GM23338 (cell line): ENCODE data around the gene GAGE12G. TPM values are rescaled to one million over a fixed set of nuclear protein-coding genes. Genes with fewer than 3 reads are reported as not detected.

Source experiments
- ATAC-seq: fragments of 200-7000 bp; cut with Tn5 transposase; 3 replicates; pipeline ENCODE4 v1.9.1; 2020
- DNase-seq: peaks from one replicate; pipeline ENCODE4 v3.0.0-alpha.2; 2015; ENCODE audit warnings: low spot score
- H2AFZ ChIP-seq: fragments of 200-600 bp; sonication (generic); 2 replicates; pipeline ENCODE4 v1.8.0; 2016; ENCODE audit warnings: antibody characterized with exemption, mild to moderate bottlenecking, moderate library complexity
- H3F3A ChIP-seq: fragments of 200-600 bp; sonication (generic); replicated peaks from 2 replicates; pipeline ENCODE4 v1.8.0; 2017; ENCODE audit warnings: antibody characterized with exemption, mixed run types, low read depth
- H3K27ac ChIP-seq: fragments of 200-600 bp; sonication (generic); 2 replicates; pipeline ENCODE4 v1.6.1; 2016; ENCODE audit warnings: low read depth
- H3K27me3 ChIP-seq: fragments of 200-600 bp; sonication (generic); 2 replicates; pipeline ENCODE4 v1.8.0; 2016; ENCODE audit warnings: mild to moderate bottlenecking, mixed run types, moderate library complexity; ENCODE audit not compliant: insufficient read depth
- H3K36me3 ChIP-seq: fragments of 200-600 bp; sonication (generic); 2 replicates; pipeline ENCODE4 v1.8.0; 2016; ENCODE audit warnings: mild to moderate bottlenecking; ENCODE audit not compliant: insufficient read depth
- H3K4me1 ChIP-seq: fragments of 200-600 bp; sonication (generic); 2 replicates; pipeline ENCODE4 v1.8.0; 2016; ENCODE audit warnings: mild to moderate bottlenecking, moderate library complexity; ENCODE audit not compliant: insufficient read depth
- H3K4me2 ChIP-seq: fragments of 200-600 bp; sonication (generic); 2 replicates; pipeline ENCODE4 v1.7.1; 2017; ENCODE audit warnings: mixed run types
- H3K4me3 ChIP-seq: fragments of 200-600 bp; sonication (generic); 2 replicates; pipeline ENCODE4 v1.6.1; 2016; ENCODE audit warnings: mixed run types
- H3K79me2 ChIP-seq: fragments of 200-600 bp; sonication (generic); replicated peaks from 2 replicates; pipeline ENCODE4 v1.8.0; 2017; ENCODE audit warnings: mild to moderate bottlenecking; ENCODE audit not compliant: insufficient read depth
- H3K9me2 ChIP-seq: fragments of 200-600 bp; sonication (generic); 2 replicates; pipeline ENCODE4 v1.8.0; 2017; ENCODE audit not compliant: insufficient read depth
- H4K20me1 ChIP-seq: fragments of 200-600 bp; sonication (generic); replicated peaks from 2 replicates; pipeline ENCODE4 v1.8.0; 2017; ENCODE audit warnings: mild to moderate bottlenecking; ENCODE audit not compliant: insufficient read depth
- H3K27ac Mint-ChIP-seq: 2 replicates; pipeline ENCODE4 v1.8.0; 2020; ENCODE audit warnings: inconsistent platforms, mild to moderate bottlenecking, moderate library complexity, mixed read lengths
- H3K27me3 Mint-ChIP-seq: 3 replicates; pipeline ENCODE4 v1.8.0; 2022; ENCODE audit warnings: low read depth, mild to moderate bottlenecking, moderate library complexity, mixed read lengths, inconsistent platforms; ENCODE audit not compliant: insufficient read depth, poor library complexity
- H3K36me3 Mint-ChIP-seq: 3 replicates; pipeline ENCODE4 v1.8.0; 2021; ENCODE audit warnings: low read depth, mild to moderate bottlenecking, inconsistent platforms, moderate library complexity, mixed read lengths
- H3K4me1 Mint-ChIP-seq: 3 replicates; pipeline ENCODE4 v1.8.0; 2020; ENCODE audit warnings: mild to moderate bottlenecking, inconsistent platforms, mixed read lengths
- H3K4me3 Mint-ChIP-seq: 3 replicates; pipeline ENCODE4 v1.8.0; 2021; ENCODE audit warnings: moderate library complexity, mild to moderate bottlenecking, inconsistent platforms, mixed read lengths
- H3K9me3 Mint-ChIP-seq: 3 replicates; pipeline ENCODE4 v1.8.0; 2020; ENCODE audit warnings: moderate library complexity, mild to moderate bottlenecking, inconsistent platforms, mixed read lengths
- ETS1 ChIP-seq: IDR thresholded peaks from 2 replicates; pipeline ENCODE4 v1.6.1; 2016; ENCODE audit warnings: antibody characterized with exemption
- EZH2 ChIP-seq: fragments of 200-600 bp; sonication (generic); IDR thresholded peaks from one replicate; pipeline ENCODE4 v1.8.0; 2017; ENCODE audit warnings: antibody characterized with exemption, mild to moderate bottlenecking, low read depth; ENCODE audit not compliant: unreplicated experiment
- POLR2AphosphoS5 ChIP-seq: IDR thresholded peaks from 2 replicates; pipeline ENCODE4 v1.6.1; 2016; ENCODE audit warnings: antibody characterized with exemption, low read depth
- STAT1 ChIP-seq: IDR thresholded peaks from one replicate; pipeline ENCODE4 v1.6.1; 2016; ENCODE audit warnings: antibody characterized with exemption; ENCODE audit not compliant: unreplicated experiment
- ZNF331 ChIP-seq: fragments of 250-450 bp; sonication (Bioruptor Pico); IDR thresholded peaks from 2 replicates; pipeline ENCODE4 v1.5.0; 2020; ENCODE audit warnings: low read depth, mild to moderate bottlenecking, moderate library complexity
- ZNF462 ChIP-seq: fragments of 250-450 bp; sonication (Bioruptor Pico); IDR thresholded peaks from 2 replicates; pipeline ENCODE4 v1.5.0; 2020; ENCODE audit warnings: mild to moderate bottlenecking, moderate library complexity
- polyA plus RNA-seq: library from polyadenylated mRNA; unstranded; fragments of >200 nt; fragmentation: Nextera tagmentation; extraction: Ambion mirVana; gene quantifications from 2 replicates; pipeline ENCODE4 v1.2.1, GENCODE V29; 2016
- small RNA-seq: library from RNA; depleted of rRNA; stranded (forward); fragments of <200 nt; gene quantifications from one replicate; pipeline ENCODE3, GENCODE V24; 2014; ENCODE audit warnings: low replicate concordance
- total RNA-seq: library from RNA; depleted of rRNA; stranded (reverse); fragments of >200 nt; shearing (Covaris generic); gene quantifications from 2 replicates; pipeline ENCODE4 v1.2.3, GENCODE V29; 2014; rRNA removed
- TF ChIP-seq, protein P1 (sequence below): IDR thresholded peaks from one replicate; pipeline ENCODE4 v1.6.1; 2018; ENCODE audit warnings: antibody characterized with exemption; ENCODE audit not compliant: unreplicated experiment

Gene GAGE12G
- total and polyA plus RNA-seq, 2 experiments from 2014 or later, result not detected

GRCh38 chrX:49618574-49618973 is 48.4 kb downstream of the GAGE12G start:
- H3K4me1 Mint-ChIP-seq, result no peaks in the 10 kb centered on the region

More at GRCh38 chrX:49618574-49618973, 48.4 kb downstream of the GAGE12G start:
- no peaks in the 10 kb centered on the region for H3K36me3 ChIP-seq
- Mint-ChIP-seq H3K4me3 (no peak overlapping the region), H3K36me3 (peaks cover 3% of the 10 kb centered on the region; the same call in 1 of the 3 replicates), H3K27me3 (no peaks in the 10 kb centered on the region), H3K27ac (no peak overlapping the region), H3K9me3 (peaks cover 4% of the 10 kb centered on the region)
- ATAC-seq, result no peak
- DNase-seq, result no peak
- TF ChIP-seq ETS1, result no peak
- TF ChIP-seq ZNF462, result no peak
- TF ChIP-seq POLR2AphosphoS5, result no peak
- no peak for TF ChIP-seq EZH2
- TF ChIP-seq, protein P1, sequence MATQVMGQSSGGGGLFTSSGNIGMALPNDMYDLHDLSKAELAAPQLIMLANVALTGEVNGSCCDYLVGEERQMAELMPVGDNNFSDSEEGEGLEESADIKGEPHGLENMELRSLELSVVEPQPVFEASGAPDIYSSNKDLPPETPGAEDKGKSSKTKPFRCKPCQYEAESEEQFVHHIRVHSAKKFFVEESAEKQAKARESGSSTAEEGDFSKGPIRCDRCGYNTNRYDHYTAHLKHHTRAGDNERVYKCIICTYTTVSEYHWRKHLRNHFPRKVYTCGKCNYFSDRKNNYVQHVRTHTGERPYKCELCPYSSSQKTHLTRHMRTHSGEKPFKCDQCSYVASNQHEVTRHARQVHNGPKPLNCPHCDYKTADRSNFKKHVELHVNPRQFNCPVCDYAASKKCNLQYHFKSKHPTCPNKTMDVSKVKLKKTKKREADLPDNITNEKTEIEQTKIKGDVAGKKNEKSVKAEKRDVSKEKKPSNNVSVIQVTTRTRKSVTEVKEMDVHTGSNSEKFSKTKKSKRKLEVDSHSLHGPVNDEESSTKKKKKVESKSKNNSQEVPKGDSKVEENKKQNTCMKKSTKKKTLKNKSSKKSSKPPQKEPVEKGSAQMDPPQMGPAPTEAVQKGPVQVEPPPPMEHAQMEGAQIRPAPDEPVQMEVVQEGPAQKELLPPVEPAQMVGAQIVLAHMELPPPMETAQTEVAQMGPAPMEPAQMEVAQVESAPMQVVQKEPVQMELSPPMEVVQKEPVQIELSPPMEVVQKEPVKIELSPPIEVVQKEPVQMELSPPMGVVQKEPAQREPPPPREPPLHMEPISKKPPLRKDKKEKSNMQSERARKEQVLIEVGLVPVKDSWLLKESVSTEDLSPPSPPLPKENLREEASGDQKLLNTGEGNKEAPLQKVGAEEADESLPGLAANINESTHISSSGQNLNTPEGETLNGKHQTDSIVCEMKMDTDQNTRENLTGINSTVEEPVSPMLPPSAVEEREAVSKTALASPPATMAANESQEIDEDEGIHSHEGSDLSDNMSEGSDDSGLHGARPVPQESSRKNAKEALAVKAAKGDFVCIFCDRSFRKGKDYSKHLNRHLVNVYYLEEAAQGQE, result no peak
- no peak for TF ChIP-seq STAT1
- no peak for TF ChIP-seq ZNF331
- H2AFZ ChIP-seq, result no peak overlapping the region
- H3K4me3 ChIP-seq, result no peak overlapping the region
- H3K4me1 ChIP-seq, result no peaks in the 10 kb centered on the region
- H3K27ac ChIP-seq, result no peak overlapping the region
- no peak overlapping the region for H3K4me2 ChIP-seq
- H3K9me2 ChIP-seq, result no peaks in the 10 kb centered on the region
- H3F3A ChIP-seq, result no peaks in the 10 kb centered on the region
- H3K27me3 ChIP-seq, result no peaks in the 10 kb centered on the region
- H3K79me2 ChIP-seq, result no peaks in the 10 kb centered on the region
- H4K20me1 ChIP-seq, result no peaks in the 10 kb centered on the region

Small RNAs within 50 kb of the gene (small RNA-seq; reads per million reads assigned to genes)
- not detected for gene GAGE12B

Other genes starting within 250 kb of the GAGE12G start
- not detected in 2 replicates for gene GAGE12J, start 248.4 kb upstream of the GAGE12G start, total RNA-seq
- gene GAGE12J, start 248.4 kb upstream of the GAGE12G start, polyA plus RNA-seq, result not detected in 2 replicates
- not detected in 2 replicates for gene GAGE13, start 238.8 kb upstream of the GAGE12G start, total RNA-seq
- gene GAGE13, start 238.8 kb upstream of the GAGE12G start, polyA plus RNA-seq, result not detected in 2 replicates
- gene GAGE12C, start 38.2 kb upstream of the GAGE12G start, total RNA-seq, result not detected in 2 replicates
- gene GAGE12C, start 38.2 kb upstream of the GAGE12G start, polyA plus RNA-seq, result not detected in 2 replicates
- not detected in 2 replicates for gene GAGE12D, start 28.7 kb upstream of the GAGE12G start, total RNA-seq
- gene GAGE12D, start 28.7 kb upstream of the GAGE12G start, polyA plus RNA-seq, result not detected in 2 replicates
- not detected in 2 replicates for gene GAGE12E, start 19.1 kb upstream of the GAGE12G start, total RNA-seq
- not detected in 2 replicates for gene GAGE12E, start 19.1 kb upstream of the GAGE12G start, polyA plus RNA-seq
- gene GAGE12F, start 9.6 kb upstream of the GAGE12G start, total RNA-seq, result not detected in 2 replicates
- not detected in 2 replicates for gene GAGE12F, start 9.6 kb upstream of the GAGE12G start, polyA plus RNA-seq
- not detected in 2 replicates for gene GAGE12H, start 9.5 kb downstream of the GAGE12G start, total RNA-seq
- gene GAGE12H, start 9.5 kb downstream of the GAGE12G start, polyA plus RNA-seq, result not detected in 2 replicates
- gene GAGE2A, start 19.1 kb downstream of the GAGE12G start, total RNA-seq, result not detected in 2 replicates
- gene GAGE2A, start 19.1 kb downstream of the GAGE12G start, polyA plus RNA-seq, result 0.63 TPM in 1 of 2 replicates, not detected in the other
- gene GAGE1, start 28.6 kb downstream of the GAGE12G start, total RNA-seq, result not detected in 2 replicates
- 0.68 TPM in 1 of 2 replicates, not detected in the other for gene GAGE1, start 28.6 kb downstream of the GAGE12G start, polyA plus RNA-seq
- not detected in 2 replicates for gene PAGE1, start 125.6 kb downstream of the GAGE12G start, total RNA-seq
- not detected in 2 replicates for gene PAGE1, start 125.6 kb downstream of the GAGE12G start, polyA plus RNA-seq